ENCODE data around the gene KRTAP4-12. TPM values are rescaled to one million over a fixed set of nuclear protein-coding genes. Genes with fewer than 3 reads are reported as not detected.
"Not testable (repeated sequence)": the region's sequence is repeated elsewhere in the genome, so short reads cannot be mapped to it uniquely, and the experiment has no call there.

Gene KRTAP4-12
- total RNA-seq, 1 experiment from 2014 or later: not detected

DNA sequence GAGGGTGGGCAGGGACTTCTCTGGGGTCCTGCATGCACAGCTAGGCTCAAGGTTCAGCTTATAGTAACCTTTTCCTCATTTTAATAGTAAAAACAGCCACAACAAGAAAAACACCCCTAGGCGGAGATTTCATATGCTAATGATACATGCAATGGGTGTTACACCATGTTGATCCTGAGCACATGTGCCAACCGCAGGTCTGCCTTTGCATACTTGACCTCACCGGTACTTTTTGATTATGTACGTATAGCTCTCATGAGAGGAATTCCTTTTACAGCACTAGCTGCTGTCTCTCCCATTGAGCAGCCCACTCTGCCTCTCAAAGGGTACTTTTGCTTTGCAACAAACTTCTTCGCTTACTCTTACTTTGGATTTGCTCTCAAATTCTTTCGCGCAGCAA lies 27.9 kb downstream of the KRTAP4-12 start:
- DNase-seq (ENCODE audit: low spot score): no peak

DNA sequence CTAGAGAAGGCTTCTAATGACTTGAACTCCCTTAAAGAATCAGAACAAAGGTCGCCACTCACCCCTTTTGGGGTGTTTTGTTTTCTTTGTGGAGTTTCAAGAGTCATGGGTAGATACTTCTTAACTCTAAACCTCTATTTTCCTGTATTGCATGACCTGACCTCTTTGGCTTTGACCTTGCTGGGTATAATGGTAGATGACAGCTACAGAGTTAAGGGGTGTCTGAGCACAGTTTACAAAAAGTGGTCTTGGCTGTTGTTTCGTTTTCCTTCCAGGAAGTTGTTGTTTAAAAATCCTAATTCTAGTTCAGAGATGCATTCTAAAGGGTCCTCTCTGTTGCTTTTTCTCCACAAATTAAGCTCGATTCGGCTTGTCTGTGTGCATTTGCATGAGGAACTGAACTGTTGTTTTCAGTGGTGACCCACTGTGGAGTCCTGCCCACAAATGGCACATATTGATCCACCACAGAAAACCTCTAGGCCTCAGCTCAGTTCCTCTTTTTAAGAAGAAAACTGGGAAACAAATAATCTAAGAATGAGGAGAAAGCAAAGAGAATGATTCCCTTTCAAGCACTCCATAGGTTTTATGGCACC lies 35.1 kb downstream of the KRTAP4-12 start:
- not testable (repeated sequence) for DNase-seq (ENCODE audit: low spot score)

DNA sequence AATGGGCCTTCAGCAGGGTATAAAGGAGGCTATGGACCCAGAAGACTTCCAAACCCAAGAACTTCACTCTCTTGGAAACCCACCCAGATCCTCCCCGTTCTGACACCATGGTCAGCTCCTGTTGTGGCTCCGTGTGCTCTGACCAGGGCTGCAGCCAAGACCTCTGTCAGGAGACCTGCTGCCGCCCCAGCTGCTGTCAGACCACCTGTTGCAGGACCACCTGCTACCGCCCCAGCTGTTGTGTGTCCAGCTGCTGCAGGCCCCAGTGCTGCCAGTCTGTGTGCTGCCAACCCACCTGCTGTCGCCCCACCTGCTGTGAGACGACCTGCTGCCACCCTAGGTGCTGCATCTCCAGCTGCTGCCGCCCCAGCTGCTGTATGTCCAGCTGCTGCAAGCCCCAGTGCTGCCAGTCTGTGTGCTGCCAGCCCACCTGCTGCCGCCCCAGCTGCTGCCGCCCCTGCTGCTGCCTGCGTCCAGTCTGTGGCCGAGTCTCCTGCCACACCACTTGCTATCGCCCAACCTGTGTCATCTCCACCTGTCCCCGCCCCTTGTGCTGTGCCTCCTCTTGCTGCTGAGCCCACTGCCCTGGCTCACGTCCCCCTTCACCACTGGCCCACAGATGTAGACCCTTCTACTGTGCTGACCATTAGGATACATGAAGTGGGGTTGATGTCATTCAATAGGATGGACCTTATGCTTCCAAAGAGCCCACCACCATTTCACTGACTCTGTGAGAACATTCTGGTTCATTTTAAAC lies 39.7 kb downstream of the KRTAP4-12 start, which contains the start of gene KRTAP4-7:
KRTAP4-7 (plus strand) TSS at position 51 of the 757 bp plus-strand sequence; CDS start at position 108, 57 bp downstream.
- DNase-seq (ENCODE audit: low spot score): not testable (repeated sequence)

DNA sequence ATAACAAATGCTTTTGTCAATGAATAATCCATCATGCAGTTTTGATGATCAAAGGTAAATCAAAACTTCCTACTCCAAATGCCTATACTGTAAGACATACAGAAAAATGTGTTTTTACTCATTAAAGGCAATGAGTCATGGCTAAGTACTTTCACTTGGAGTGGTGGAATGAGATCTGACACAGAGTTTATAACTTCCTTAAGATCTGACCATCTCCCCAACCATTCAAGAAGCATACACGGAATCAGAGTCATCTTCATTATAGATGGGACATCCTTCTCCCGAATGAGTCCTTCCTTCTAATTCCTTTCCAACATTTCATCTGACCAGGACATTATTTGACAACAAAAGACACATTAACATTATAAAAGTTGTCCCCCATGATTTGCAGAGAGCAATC lies 40.6 kb downstream of the KRTAP4-12 start:
- peak; percentile 45 for DNase-seq (ENCODE audit: low spot score)

DNA sequence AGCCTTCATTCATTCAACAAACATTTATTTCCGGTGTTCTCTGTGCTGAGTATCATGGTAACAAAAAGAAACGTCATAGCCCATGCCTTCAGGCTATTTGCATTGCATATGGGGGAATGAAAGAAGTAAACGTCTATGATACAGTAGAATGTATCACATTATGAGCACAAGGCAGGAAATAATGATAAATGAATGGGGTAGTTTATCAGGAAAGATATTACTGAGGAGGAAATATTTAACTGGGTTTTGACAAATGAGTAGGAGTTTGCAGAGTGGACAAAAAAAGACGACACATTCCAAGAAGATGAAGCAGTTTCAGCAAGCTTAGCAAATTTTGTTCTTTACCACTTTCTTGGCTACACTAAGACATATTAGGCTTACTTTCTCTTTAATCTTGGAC lies 41.4 kb downstream of the KRTAP4-12 start:
- DNase-seq (ENCODE audit: low spot score): peak; percentile 49

DNA sequence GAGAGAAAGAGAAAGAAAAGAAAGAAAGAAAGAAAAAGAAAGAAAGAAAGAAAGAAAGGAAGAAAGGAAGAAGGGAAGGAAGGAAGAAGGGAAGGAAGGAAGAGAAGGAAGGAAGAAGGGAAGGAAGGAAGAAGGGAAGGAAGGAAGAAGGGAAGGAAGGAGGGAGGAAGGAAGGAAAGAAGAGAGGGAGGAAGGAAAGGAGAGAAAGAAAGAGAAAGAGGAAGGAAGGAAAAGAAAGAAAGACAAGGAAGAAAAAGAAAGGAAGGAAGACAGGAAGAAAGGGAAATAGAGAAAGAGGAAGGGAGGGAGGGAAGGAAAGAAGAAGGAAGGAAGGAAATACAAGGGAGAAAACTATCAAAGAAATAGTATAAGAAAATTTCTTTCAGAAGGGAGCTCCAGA lies 47.2 kb downstream of the KRTAP4-12 start:
- no peak for DNase-seq (ENCODE audit: low spot score)

DNA sequence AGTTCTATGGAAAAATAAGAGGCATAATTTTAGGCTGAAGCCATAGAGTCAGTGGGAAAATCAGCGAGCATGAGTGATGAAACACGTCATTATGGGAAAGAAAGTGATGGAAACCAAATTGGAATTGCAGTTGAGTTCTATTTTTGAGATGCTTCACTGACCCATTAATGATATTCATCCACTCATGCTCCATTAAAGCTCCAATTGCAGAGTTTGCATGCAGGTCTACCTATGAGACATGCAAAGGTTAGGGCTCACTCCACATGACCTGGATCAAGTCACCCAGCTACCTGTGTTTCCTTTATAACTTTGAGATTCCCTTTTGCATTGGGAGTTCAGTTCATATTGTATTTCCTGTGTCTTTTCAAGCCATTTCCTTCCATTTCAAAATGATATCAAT lies 50.3 kb downstream of the KRTAP4-12 start:
- no peak for DNase-seq (ENCODE audit: low spot score)

Other genes with a start within 250 kb of the KRTAP4-12 start
- not detected in 2 replicates for gene KRT20, start 238.9 kb downstream of the KRTAP4-12 start, total RNA-seq (2014; rRNA removed; shearing (Covaris generic))
- not detected in 2 replicates for gene KRT23, start 186.5 kb downstream of the KRTAP4-12 start, total RNA-seq (2014; rRNA removed; shearing (Covaris generic))
- not detected in 2 replicates for gene KRT39, start 157.2 kb downstream of the KRTAP4-12 start, total RNA-seq (2014; rRNA removed; shearing (Covaris generic))
- gene KRT40, start 139.9 kb downstream of the KRTAP4-12 start, total RNA-seq (2014; rRNA removed; shearing (Covaris generic)): not detected in 2 replicates
- not detected in 2 replicates for gene KRTAP3-3, start 130.0 kb downstream of the KRTAP4-12 start, total RNA-seq (2014; rRNA removed; shearing (Covaris generic))
- gene KRTAP3-2, start 124.3 kb downstream of the KRTAP4-12 start, total RNA-seq (2014; rRNA removed; shearing (Covaris generic)): not detected in 2 replicates
- gene KRTAP3-1, start 115.1 kb downstream of the KRTAP4-12 start, total RNA-seq (2014; rRNA removed; shearing (Covaris generic)): not detected in 2 replicates
- not detected in 2 replicates for gene KRTAP1-5, start 97.0 kb downstream of the KRTAP4-12 start, total RNA-seq (2014; rRNA removed; shearing (Covaris generic))
- not detected in 2 replicates for gene KRTAP1-4, start 94.0 kb downstream of the KRTAP4-12 start, total RNA-seq (2014; rRNA removed; shearing (Covaris generic))
- gene KRTAP1-3, start 89.3 kb downstream of the KRTAP4-12 start, total RNA-seq (2014; rRNA removed; shearing (Covaris generic)): not detected in 2 replicates
- gene KRTAP1-1, start 82.7 kb downstream of the KRTAP4-12 start, total RNA-seq (2014; rRNA removed; shearing (Covaris generic)): not detected in 2 replicates
- gene KRTAP2-1, start 76.9 kb downstream of the KRTAP4-12 start, total RNA-seq (2014; rRNA removed; shearing (Covaris generic)): not detected in 2 replicates
- gene KRTAP2-2, start 69.0 kb downstream of the KRTAP4-12 start, total RNA-seq (2014; rRNA removed; shearing (Covaris generic)): not detected in 2 replicates
- 0.69 and 1.00 TPM in 2 replicates for gene KRTAP2-3, start 64.1 kb downstream of the KRTAP4-12 start, total RNA-seq (2014; rRNA removed; shearing (Covaris generic))
- gene KRTAP2-4, start 58.3 kb downstream of the KRTAP4-12 start, total RNA-seq (2014; rRNA removed; shearing (Covaris generic)): not detected in 2 replicates
- not detected in 2 replicates for gene KRTAP4-7, start 40.0 kb downstream of the KRTAP4-12 start, total RNA-seq (2014; rRNA removed; shearing (Covaris generic))
- not detected in 2 replicates for gene KRTAP4-8, start 26.0 kb downstream of the KRTAP4-12 start, total RNA-seq (2014; rRNA removed; shearing (Covaris generic))
- not detected in 2 replicates for gene KRTAP4-16, start 22.0 kb downstream of the KRTAP4-12 start, total RNA-seq (2014; rRNA removed; shearing (Covaris generic))
- 0.22 TPM in 1 of 2 replicates, not detected in the other for gene KRTAP4-9, start 18.8 kb downstream of the KRTAP4-12 start, total RNA-seq (2014; rRNA removed; shearing (Covaris generic))
- gene KRTAP4-11, start 5.8 kb downstream of the KRTAP4-12 start, total RNA-seq (2014; rRNA removed; shearing (Covaris generic)): not detected in 2 replicates
- not detected in 2 replicates for gene KRTAP4-6, start 16.4 kb upstream of the KRTAP4-12 start, total RNA-seq (2014; rRNA removed; shearing (Covaris generic))
- not detected in 2 replicates for gene KRTAP4-5, start 25.6 kb upstream of the KRTAP4-12 start, total RNA-seq (2014; rRNA removed; shearing (Covaris generic))
- not detected in 2 replicates for gene KRTAP4-4, start 36.6 kb upstream of the KRTAP4-12 start, total RNA-seq (2014; rRNA removed; shearing (Covaris generic))
- not detected in 2 replicates for gene KRTAP4-3, start 44.0 kb upstream of the KRTAP4-12 start, total RNA-seq (2014; rRNA removed; shearing (Covaris generic))
- not detected in 2 replicates for gene KRTAP4-2, start 54.0 kb upstream of the KRTAP4-12 start, total RNA-seq (2014; rRNA removed; shearing (Covaris generic))
- gene KRTAP4-1, start 60.7 kb upstream of the KRTAP4-12 start, total RNA-seq (2014; rRNA removed; shearing (Covaris generic)): 0.26 TPM in 1 of 2 replicates, not detected in the other
- not detected in 2 replicates for gene KRTAP9-1, start 65.7 kb upstream of the KRTAP4-12 start, total RNA-seq (2014; rRNA removed; shearing (Covaris generic))
- gene KRTAP9-2, start 102.5 kb upstream of the KRTAP4-12 start, total RNA-seq (2014; rRNA removed; shearing (Covaris generic)): not detected in 2 replicates
- gene KRTAP9-3, start 108.3 kb upstream of the KRTAP4-12 start, total RNA-seq (2014; rRNA removed; shearing (Covaris generic)): not detected in 2 replicates
- gene KRTAP9-8, start 113.8 kb upstream of the KRTAP4-12 start, total RNA-seq (2014; rRNA removed; shearing (Covaris generic)): not detected in 2 replicates
- gene KRTAP9-4, start 125.5 kb upstream of the KRTAP4-12 start, total RNA-seq (2014; rRNA removed; shearing (Covaris generic)): not detected in 2 replicates
- not detected in 2 replicates for gene KRTAP9-9, start 131.2 kb upstream of the KRTAP4-12 start, total RNA-seq (2014; rRNA removed; shearing (Covaris generic))
- not detected in 2 replicates for gene KRTAP9-6, start 141.2 kb upstream of the KRTAP4-12 start, total RNA-seq (2014; rRNA removed; shearing (Covaris generic))
- gene KRTAP9-7, start 151.5 kb upstream of the KRTAP4-12 start, total RNA-seq (2014; rRNA removed; shearing (Covaris generic)): not detected in 2 replicates
- 0.16 TPM in 1 of 2 replicates, not detected in the other for gene KRTAP29-1, start 178.7 kb upstream of the KRTAP4-12 start, total RNA-seq (2014; rRNA removed; shearing (Covaris generic))
- gene KRTAP16-1, start 185.1 kb upstream of the KRTAP4-12 start, total RNA-seq (2014; rRNA removed; shearing (Covaris generic)): not detected in 2 replicates
- not detected in 2 replicates for gene KRTAP17-1, start 191.5 kb upstream of the KRTAP4-12 start, total RNA-seq (2014; rRNA removed; shearing (Covaris generic))
- gene KRT33A, start 226.6 kb upstream of the KRTAP4-12 start, total RNA-seq (2014; rRNA removed; shearing (Covaris generic)): not detected in 2 replicates
- not detected in 2 replicates for gene KRT33B, start 245.6 kb upstream of the KRTAP4-12 start, total RNA-seq (2014; rRNA removed; shearing (Covaris generic))